ENCODE results near the gene TMEM14C. TPM values are rescaled to one million over a fixed set of nuclear protein-coding genes. Genes with fewer than 3 reads are reported as not detected.

TMEM14C gene
- 158 and 198 TPM in 2 replicates for total RNA-seq

- TF ChIP-seq, protein P1, sequence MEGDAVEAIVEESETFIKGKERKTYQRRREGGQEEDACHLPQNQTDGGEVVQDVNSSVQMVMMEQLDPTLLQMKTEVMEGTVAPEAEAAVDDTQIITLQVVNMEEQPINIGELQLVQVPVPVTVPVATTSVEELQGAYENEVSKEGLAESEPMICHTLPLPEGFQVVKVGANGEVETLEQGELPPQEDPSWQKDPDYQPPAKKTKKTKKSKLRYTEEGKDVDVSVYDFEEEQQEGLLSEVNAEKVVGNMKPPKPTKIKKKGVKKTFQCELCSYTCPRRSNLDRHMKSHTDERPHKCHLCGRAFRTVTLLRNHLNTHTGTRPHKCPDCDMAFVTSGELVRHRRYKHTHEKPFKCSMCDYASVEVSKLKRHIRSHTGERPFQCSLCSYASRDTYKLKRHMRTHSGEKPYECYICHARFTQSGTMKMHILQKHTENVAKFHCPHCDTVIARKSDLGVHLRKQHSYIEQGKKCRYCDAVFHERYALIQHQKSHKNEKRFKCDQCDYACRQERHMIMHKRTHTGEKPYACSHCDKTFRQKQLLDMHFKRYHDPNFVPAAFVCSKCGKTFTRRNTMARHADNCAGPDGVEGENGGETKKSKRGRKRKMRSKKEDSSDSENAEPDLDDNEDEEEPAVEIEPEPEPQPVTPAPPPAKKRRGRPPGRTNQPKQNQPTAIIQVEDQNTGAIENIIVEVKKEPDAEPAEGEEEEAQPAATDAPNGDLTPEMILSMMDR (conservative IDR thresholded peaks at IDR 0.05; ENCODE audit: low read depth, low read length): no peak
- peak; percentile 79 for DNase-seq (ENCODE audit: low read depth)
- peak within 1 kb of the TSS; percentile 77 for H3K4me3 ChIP-seq (ENCODE audit: low read depth, low read length)
Measured at GRCh38 chr6:10722820-10723566, at the start of gene TMEM14C. Gene TMEM14C, plus strand, starts transcription at chr6:10723070. Its CDS starts 1,544 bp downstream, at chr6:10724614.

DNA sequence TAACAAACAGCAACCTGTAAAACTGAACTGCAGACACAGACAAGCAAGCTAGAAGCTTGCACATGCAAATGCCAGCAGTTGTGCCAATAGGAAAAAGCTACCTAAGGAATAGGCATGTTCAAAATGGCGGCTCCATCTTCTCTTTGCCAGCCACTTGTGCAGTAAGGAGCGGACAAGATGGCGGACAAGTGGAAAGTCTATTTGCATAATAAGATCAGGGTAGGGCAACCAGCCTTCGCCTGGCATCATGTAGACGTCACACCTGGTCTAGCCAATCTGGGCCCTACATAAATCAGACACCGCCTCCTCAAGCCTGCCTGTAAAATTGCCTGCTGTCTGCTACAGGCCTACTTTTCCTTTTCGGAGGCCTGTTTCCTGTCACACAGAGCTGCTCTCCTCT is 46.5 kb upstream of the TMEM14C start:
- DNase-seq (ENCODE audit: low read depth): no peak
- H3K4me3 ChIP-seq (ENCODE audit: low read depth, low read length): no peak overlapping the region
- TF ChIP-seq, protein P1 (conservative IDR thresholded peaks at IDR 0.05; ENCODE audit: low read depth, low read length): no peak

GRCh38 chr6:10678456-10678855 is 44.4 kb upstream of the TMEM14C start:
- no peak overlapping the region for H3K4me3 ChIP-seq (ENCODE audit: low read depth, low read length)
- DNase-seq (ENCODE audit: low read depth): no peak
- TF ChIP-seq, protein P1 (conservative IDR thresholded peaks at IDR 0.05; ENCODE audit: low read depth, low read length): no peak

DNA sequence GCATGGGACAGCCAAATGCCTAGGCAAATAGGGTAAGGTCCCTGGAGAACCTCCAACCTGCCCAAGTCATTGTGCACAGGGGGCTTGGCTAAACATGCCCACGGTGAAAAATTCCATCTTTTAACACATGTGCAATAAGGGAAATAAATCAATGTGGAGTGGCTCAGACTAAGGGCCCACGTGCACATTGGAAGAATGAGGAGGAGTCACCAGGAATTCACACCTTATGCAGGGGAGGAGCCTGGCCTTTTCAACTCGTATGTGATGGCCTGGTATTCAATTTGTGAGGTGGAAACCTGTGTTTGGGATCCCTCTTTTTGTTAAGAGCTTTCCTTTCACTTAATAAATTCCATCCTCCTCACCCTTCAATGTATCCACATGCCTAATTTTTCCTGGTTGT is 41.1 kb upstream of the TMEM14C start:
- no peak for DNase-seq (ENCODE audit: low read depth)
- H3K4me3 ChIP-seq (ENCODE audit: low read depth, low read length): no peak overlapping the region
- TF ChIP-seq, protein P1 (conservative IDR thresholded peaks at IDR 0.05; ENCODE audit: low read depth, low read length): no peak

DNA sequence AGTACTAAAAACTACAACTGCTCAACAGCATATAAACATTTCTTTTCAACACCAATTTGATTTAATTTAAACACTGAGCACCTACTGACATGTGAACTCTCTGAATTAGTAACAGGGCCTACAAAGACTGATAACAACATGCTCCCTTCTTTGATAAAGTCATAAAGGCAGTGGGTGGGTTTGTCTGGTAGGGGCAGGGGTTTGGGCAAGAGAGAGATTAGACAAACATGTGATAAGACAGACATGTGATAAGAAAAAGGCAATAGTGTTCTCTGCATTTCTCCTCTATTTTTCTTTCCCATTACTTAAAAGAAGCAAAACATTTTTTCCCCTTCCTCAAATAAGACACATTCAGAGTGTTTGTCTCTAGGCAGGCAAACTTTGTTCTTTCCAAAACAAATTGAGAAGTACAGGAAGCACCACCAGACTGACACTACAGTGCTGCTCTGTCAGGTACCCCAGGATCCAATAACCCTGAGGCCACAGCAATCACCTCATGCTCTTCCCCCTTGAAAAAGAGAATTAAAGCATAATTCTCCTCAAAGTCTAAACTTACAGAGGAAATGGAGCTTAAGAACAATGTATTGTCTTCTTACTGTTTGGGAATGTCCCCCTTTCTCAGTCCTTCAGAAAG is 40.4 kb upstream of the TMEM14C start:
- H3K4me3 ChIP-seq (ENCODE audit: low read depth, low read length): no peak overlapping the region
- no peak for DNase-seq (ENCODE audit: low read depth)
- TF ChIP-seq, protein P1 (conservative IDR thresholded peaks at IDR 0.05; ENCODE audit: low read depth, low read length): no peak

DNA sequence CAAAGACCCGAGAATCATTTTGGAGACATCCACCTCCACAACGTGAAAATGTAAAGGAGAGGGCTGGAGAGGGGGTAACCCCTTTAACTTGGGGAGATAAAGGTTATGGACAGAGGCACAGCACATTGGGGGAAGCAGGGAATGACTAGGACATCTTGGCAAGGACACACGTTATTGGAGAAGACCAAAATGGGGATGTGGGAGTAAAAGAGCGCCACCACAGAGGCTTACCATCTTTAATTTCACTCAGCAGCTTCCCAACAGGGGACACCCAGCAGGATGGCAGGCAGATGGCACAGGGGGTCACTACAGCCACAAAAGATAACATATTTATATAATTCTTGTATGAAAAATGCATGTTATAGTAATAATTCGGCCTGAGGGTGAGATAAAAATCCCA is 38.3 kb upstream of the TMEM14C start:
- TF ChIP-seq, protein P1 (conservative IDR thresholded peaks at IDR 0.05; ENCODE audit: low read depth, low read length): no peak
- no peak for DNase-seq (ENCODE audit: low read depth)

More for the DNA sequence above, 38.3 kb upstream of the TMEM14C start:
- H3K4me3 ChIP-seq (ENCODE audit: low read depth, low read length): no peak overlapping the region
